Measurements from ENCODE around the gene UBE2I. TPM values are rescaled to one million over a fixed set of nuclear protein-coding genes. Genes with fewer than 3 reads are reported as not detected.
A peak's percentile ranks its signal among the peaks of the same experiment; 100 is the strongest.

Gene UBE2I
- total and polyA plus RNA-seq, 3 donors from 2014 or later, result 116 to 143 (median 127) TPM

- Histone ChIP-seq H3K4me3 (no peak overlapping the region), H3K4me1 (no peaks in the 10 kb centered on the region), H3K27me3 (no peaks in the 10 kb centered on the region), H3K36me3 (ENCODE audit: low read depth, missing control alignments) (no peaks in the 10 kb centered on the region), H3K9me3 (no peaks in the 10 kb centered on the region), H3K27ac (no peak overlapping the region)
- no peak for DNase-seq
- intact Hi-C loops (cut with DNase I; ENCODE audit: low total_unique reads), result no loop called here
- no peak for TF ChIP-seq POLR2A (IDR thresholded peaks at IDR 0.05)
- TF ChIP-seq, protein P1, sequence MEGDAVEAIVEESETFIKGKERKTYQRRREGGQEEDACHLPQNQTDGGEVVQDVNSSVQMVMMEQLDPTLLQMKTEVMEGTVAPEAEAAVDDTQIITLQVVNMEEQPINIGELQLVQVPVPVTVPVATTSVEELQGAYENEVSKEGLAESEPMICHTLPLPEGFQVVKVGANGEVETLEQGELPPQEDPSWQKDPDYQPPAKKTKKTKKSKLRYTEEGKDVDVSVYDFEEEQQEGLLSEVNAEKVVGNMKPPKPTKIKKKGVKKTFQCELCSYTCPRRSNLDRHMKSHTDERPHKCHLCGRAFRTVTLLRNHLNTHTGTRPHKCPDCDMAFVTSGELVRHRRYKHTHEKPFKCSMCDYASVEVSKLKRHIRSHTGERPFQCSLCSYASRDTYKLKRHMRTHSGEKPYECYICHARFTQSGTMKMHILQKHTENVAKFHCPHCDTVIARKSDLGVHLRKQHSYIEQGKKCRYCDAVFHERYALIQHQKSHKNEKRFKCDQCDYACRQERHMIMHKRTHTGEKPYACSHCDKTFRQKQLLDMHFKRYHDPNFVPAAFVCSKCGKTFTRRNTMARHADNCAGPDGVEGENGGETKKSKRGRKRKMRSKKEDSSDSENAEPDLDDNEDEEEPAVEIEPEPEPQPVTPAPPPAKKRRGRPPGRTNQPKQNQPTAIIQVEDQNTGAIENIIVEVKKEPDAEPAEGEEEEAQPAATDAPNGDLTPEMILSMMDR (IDR thresholded peaks at IDR 0.05), result no peak
- 77 to 80% methylated on average over 2 to 12 of the region's 12 CpGs for WGBS, 2 donors
Measured at GRCh38 chr16:1305823-1306222, 3.6 kb upstream of the UBE2I start.

GRCh38 chr16:1306334-1306733, 3.1 kb upstream of the UBE2I start:
- Histone ChIP-seq H3K36me3 (ENCODE audit: low read depth, missing control alignments) (no peaks in the 10 kb centered on the region), H3K27ac (no peak overlapping the region), H3K4me3 (no peak overlapping the region), H3K9me3 (no peaks in the 10 kb centered on the region), H3K4me1 (peaks cover 3% of the 10 kb centered on the region), H3K27me3 (no peaks in the 10 kb centered on the region)
- no peak for DNase-seq
- intact Hi-C loops (cut with DNase I; ENCODE audit: low total_unique reads), result no loop called here
- WGBS, 2 donors, result 57 to 69% methylated on average over 4 of the region's 4 CpGs
- TF ChIP-seq, protein P1 (IDR thresholded peaks at IDR 0.05), result no peak
- TF ChIP-seq POLR2A (IDR thresholded peaks at IDR 0.05), result no peak

- H3K9me3 ChIP-seq, result no peaks in the 10 kb centered on the region
- peak overlapping the region; percentile 92 to 98 for H3K27ac ChIP-seq
- H3K4me3 ChIP-seq, result peak overlapping the region; percentile 58 to 59
- no peaks in the 10 kb centered on the region for H3K36me3 ChIP-seq (ENCODE audit: low read depth, missing control alignments)
- H3K27me3 ChIP-seq, result no peaks in the 10 kb centered on the region
- intact Hi-C loops (cut with DNase I; ENCODE audit: low total_unique reads), result no loop called here
- H3K4me1 ChIP-seq, result peaks cover 18% of the 10 kb centered on the region
- TF ChIP-seq, protein P1 (IDR thresholded peaks at IDR 0.05), result no peak
- no peak for TF ChIP-seq POLR2A (IDR thresholded peaks at IDR 0.05)
- WGBS, 2 donors, result 5 to 7% methylated on average over 30 to 36 of the region's 43 CpGs
- no peak for DNase-seq
Measured at GRCh38 chr16:1308036-1308976, 1.1 kb upstream of the UBE2I start.

GRCh38 chr16:1309888-1310831, 724 bp downstream of the UBE2I start:
- Histone ChIP-seq H3K36me3 (ENCODE audit: low read depth, missing control alignments) (no peaks in the 10 kb centered on the region), H3K4me1 (peaks cover 24% of the 10 kb centered on the region), H3K27me3 (no peaks in the 10 kb centered on the region), H3K4me3 (peak overlapping the region; percentile 67 to 83), H3K27ac (peak overlapping the region in 1 of 2 donors; percentile 98), H3K9me3 (no peaks in the 10 kb centered on the region)
- DNase-seq, result peak; percentile 66
- 1 to 2% methylated on average over 29 to 61 of the region's 77 CpGs for WGBS, 2 donors
- intact Hi-C loops (cut with DNase I; ENCODE audit: low total_unique reads), result no loop called here
- TF ChIP-seq POLR2A (IDR thresholded peaks at IDR 0.05), result no peak
- TF ChIP-seq, protein P1 (IDR thresholded peaks at IDR 0.05), result no peak
